Hepatocyte (in vitro differentiated cells): Measurements from ENCODE around the gene SPATC1L. TPM values are rescaled to one million over a fixed set of nuclear protein-coding genes. Genes with fewer than 3 reads are reported as not detected.

Experiments
- DNase-seq: peaks from one replicate; pipeline ENCODE4 v3.0.0-alpha.2; 2016; ENCODE audit warnings: low spot score
- H2AFZ ChIP-seq: fragments of 200-600 bp; sonication (generic); 2 replicates; pipeline ENCODE4 v1.6.0; 2016; ENCODE audit warnings: antibody characterized with exemption, mild to moderate bottlenecking
- H3K27ac ChIP-seq: fragments of 200-600 bp; sonication (generic); 2 replicates; pipeline ENCODE4 v1.5.1; 2016; ENCODE audit warnings: mild to moderate bottlenecking
- H3K27me3 ChIP-seq: fragments of 200-600 bp; sonication (generic); 2 replicates; pipeline ENCODE4 v1.6.1; 2016
- H3K36me3 ChIP-seq: fragments of 200-600 bp; sonication (generic); replicated peaks from 2 replicates; pipeline ENCODE4 v1.5.1; 2016; ENCODE audit warnings: low read depth; ENCODE audit not compliant: insufficient read depth
- H3K4me1 ChIP-seq: fragments of 200-600 bp; sonication (generic); 2 replicates; pipeline ENCODE4 v1.5.1; 2016; ENCODE audit warnings: mild to moderate bottlenecking, moderate library complexity; ENCODE audit not compliant: insufficient read depth
- H3K4me2 ChIP-seq: fragments of 200-600 bp; sonication (generic); 2 replicates; pipeline ENCODE4 v1.6.0; 2016
- H3K4me3 ChIP-seq: fragments of 200-600 bp; sonication (generic); 2 replicates; pipeline ENCODE4 v1.5.1; 2016; ENCODE audit warnings: mild to moderate bottlenecking
- H3K79me2 ChIP-seq: fragments of 200-600 bp; sonication (generic); 2 replicates; pipeline ENCODE4 v1.6.0; 2017; ENCODE audit warnings: mild to moderate bottlenecking
- H3K9me2 ChIP-seq: fragments of 200-600 bp; sonication (generic); replicated peaks from 2 replicates; pipeline ENCODE4 v1.6.0; 2017; ENCODE audit warnings: mild to moderate bottlenecking; ENCODE audit not compliant: insufficient read depth
- H3K9me3 ChIP-seq: fragments of 200-600 bp; sonication (generic); 2 replicates; pipeline ENCODE4 v1.5.1; 2016; ENCODE audit warnings: low read depth, mild to moderate bottlenecking
- H4K20me1 ChIP-seq: fragments of 200-600 bp; sonication (generic); 2 replicates; pipeline ENCODE4 v1.6.0; 2016; ENCODE audit warnings: mild to moderate bottlenecking; ENCODE audit not compliant: insufficient read depth, poor library complexity, severe bottlenecking
- EZH2 ChIP-seq: fragments of 200-600 bp; sonication (generic); IDR thresholded peaks from 2 replicates; pipeline ENCODE4 v1.6.1; 2016; ENCODE audit warnings: antibody characterized with exemption, mild to moderate bottlenecking, borderline replicate concordance
- EZH2phosphoT487 ChIP-seq: fragments of 200-600 bp; sonication (generic); IDR thresholded peaks from one replicate; pipeline ENCODE4 v1.6.1; 2018; ENCODE audit warnings: antibody characterized with exemption, mild to moderate bottlenecking, low read depth, moderate library complexity; ENCODE audit not compliant: unreplicated experiment, severe bottlenecking
- WGBS: methylation state at CpG from one replicate; pipeline ENCODE4 v1.1.6; 2016; ENCODE audit warnings: low lambda C conversion rate; ENCODE audit errors: missing lambda C conversion rate; 5-methylcytosine and 5-hydroxymethylcytosine counted together
- polyA plus RNA-seq: library from polyadenylated mRNA; unstranded; fragments of >200 nt; fragmentation: Nextera tagmentation; extraction: Ambion mirVana; gene quantifications from 2 replicates; pipeline ENCODE4 v1.2.1, GENCODE V29; 2016
- total RNA-seq: library from RNA; depleted of rRNA; stranded (reverse); fragments of >200 nt; gene quantifications from 2 replicates; pipeline ENCODE4 v1.2.3, GENCODE V29; 2014
- TF ChIP-seq, protein P1 (sequence below): fragments of 200-600 bp; sonication (generic); IDR thresholded peaks from 2 replicates; pipeline ENCODE4 v1.5.1; 2016; ENCODE audit warnings: antibody characterized with exemption, mild to moderate bottlenecking; ENCODE audit not compliant: poor library complexity

The SPATC1L gene
- total and polyA plus RNA-seq, 2 experiments from 2014 or later = 10.1 to 24.2 TPM

DNA sequence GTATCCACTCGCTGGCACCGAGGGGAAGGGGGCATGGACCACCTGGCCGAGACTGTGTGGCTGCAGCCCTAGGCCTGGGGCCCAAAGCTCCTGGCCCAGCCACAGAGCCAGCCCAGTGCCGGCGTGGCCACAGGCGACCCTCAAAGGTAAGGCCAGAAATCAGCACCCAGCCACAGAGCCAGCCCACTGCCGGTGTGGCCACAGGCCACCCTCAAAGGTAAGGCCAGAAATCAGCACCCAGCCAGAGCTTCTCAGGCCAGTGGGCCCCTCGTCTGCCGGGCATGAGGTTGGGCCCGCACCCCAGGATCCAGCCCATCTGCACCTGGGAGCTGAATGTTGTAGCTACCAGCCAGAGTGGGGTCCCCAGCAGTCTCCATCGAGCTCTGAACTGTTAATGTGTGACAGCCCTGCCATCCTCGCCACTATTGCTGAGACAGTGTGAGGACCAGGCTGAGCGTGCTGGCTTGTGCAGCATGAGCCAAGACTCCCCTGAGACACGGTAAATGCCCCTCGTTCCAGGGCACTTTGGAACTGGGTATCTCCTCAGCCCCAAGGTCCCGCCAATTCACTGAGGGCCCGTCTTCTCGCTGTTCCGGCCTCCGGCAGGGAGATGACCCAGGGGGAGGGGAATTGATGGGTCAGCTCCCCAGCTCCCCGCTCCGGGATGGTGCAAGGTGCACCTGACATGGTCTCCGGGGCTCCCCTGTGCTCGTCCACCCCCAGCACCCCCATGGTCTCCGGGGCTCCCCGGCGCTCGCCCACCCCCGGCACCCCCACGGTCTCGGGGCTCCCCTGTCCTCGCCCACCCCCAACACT is 24.2 kb downstream of the SPATC1L start:
- no peaks in the 10 kb centered on the region for H3K9me3 ChIP-seq
- no peaks in the 10 kb centered on the region for H3K27me3 ChIP-seq
- no peaks in the 10 kb centered on the region for H4K20me1 ChIP-seq
- no peak overlapping the region for H3K4me2 ChIP-seq
- no peaks in the 10 kb centered on the region for H3K9me2 ChIP-seq
- no peak overlapping the region for H2AFZ ChIP-seq
- peak; percentile 3 for DNase-seq
- H3K4me1 ChIP-seq = no peaks in the 10 kb centered on the region
- H3K36me3 ChIP-seq = no peaks in the 10 kb centered on the region
- TF ChIP-seq EZH2 = no peak
- no peak for TF ChIP-seq EZH2phosphoT487
- TF ChIP-seq, protein P1, sequence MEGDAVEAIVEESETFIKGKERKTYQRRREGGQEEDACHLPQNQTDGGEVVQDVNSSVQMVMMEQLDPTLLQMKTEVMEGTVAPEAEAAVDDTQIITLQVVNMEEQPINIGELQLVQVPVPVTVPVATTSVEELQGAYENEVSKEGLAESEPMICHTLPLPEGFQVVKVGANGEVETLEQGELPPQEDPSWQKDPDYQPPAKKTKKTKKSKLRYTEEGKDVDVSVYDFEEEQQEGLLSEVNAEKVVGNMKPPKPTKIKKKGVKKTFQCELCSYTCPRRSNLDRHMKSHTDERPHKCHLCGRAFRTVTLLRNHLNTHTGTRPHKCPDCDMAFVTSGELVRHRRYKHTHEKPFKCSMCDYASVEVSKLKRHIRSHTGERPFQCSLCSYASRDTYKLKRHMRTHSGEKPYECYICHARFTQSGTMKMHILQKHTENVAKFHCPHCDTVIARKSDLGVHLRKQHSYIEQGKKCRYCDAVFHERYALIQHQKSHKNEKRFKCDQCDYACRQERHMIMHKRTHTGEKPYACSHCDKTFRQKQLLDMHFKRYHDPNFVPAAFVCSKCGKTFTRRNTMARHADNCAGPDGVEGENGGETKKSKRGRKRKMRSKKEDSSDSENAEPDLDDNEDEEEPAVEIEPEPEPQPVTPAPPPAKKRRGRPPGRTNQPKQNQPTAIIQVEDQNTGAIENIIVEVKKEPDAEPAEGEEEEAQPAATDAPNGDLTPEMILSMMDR = no peak
- H3K27ac ChIP-seq = no peak overlapping the region
- no peak overlapping the region for H3K4me3 ChIP-seq
- 99% methylated on average over 20 of the region's 32 CpGs for WGBS
- H3K79me2 ChIP-seq = no peaks in the 10 kb centered on the region

DNA sequence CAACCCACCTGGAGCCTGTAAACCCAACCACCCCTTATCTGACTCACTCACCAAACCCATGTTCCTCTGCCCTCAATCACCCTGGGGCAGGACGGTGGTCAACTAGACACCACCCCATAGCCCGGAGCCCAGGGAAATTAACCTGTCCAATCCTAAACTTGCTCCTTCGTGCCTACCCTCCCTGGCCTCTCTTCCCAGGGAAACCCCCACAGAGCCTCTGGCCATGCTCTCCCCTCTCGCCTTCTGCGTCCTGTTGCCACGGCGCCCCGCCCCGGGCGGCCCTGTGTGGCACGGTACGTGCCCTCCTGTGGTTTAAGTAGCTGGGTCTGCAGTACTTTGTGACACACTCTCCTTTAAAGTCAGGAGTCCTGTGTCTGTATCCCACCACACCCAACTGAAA is 24.9 kb downstream of the SPATC1L start:
- Histone ChIP-seq H3K4me2 (no peak overlapping the region), H3K9me2 (no peaks in the 10 kb centered on the region), H3K79me2 (no peaks in the 10 kb centered on the region), H3K27me3 (no peaks in the 10 kb centered on the region), H3K4me1 (no peaks in the 10 kb centered on the region), H4K20me1 (no peaks in the 10 kb centered on the region), H3K4me3 (no peak overlapping the region), H2AFZ (no peak overlapping the region), H3K27ac (no peak overlapping the region), H3K9me3 (no peaks in the 10 kb centered on the region), H3K36me3 (no peaks in the 10 kb centered on the region)
- no peak for DNase-seq
- no peak for TF ChIP-seq EZH2phosphoT487
- TF ChIP-seq, protein P1 = no peak
- 97% methylated on average over 12 of the region's 12 CpGs for WGBS

DNA sequence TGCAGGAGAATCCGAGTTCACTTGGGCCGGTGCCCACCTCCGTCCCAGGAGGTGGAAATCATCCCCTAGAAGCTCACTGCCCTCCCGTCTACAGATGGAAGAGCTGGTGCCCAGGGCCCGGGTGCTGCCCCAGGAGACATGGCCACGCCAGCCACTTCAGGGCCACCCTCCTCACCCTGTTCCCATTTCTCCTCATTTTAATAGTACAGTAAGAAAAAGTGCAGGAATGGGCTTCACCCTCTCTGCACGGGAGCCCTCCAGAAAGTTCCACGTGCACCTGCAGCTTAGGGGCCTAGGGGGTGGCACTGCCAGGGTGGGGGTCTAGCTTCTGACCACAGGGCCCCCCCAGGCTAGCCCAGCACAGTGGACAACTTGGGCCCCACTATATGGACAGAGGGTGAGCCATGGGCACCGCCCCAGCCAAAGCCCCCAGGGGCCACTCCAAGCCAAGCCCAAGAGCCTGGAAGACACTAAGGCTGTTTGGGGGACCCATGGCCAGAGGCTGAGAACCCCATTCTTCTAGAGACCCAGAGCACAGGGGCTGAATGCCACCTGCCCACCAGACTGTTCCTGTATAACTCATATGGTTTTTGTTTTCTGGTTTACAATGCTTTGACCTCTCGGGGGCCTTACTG is 25.5 kb downstream of the SPATC1L start:
- H3K79me2 ChIP-seq = no peaks in the 10 kb centered on the region
- TF ChIP-seq, protein P1 = no peak
- TF ChIP-seq EZH2 (no peak), EZH2phosphoT487 (no peak)
- DNase-seq = peak; percentile 2
- H3K9me2 ChIP-seq = no peaks in the 10 kb centered on the region
- no peak overlapping the region for H3K4me2 ChIP-seq
- H3K4me1 ChIP-seq = peaks cover under 1% of the 10 kb centered on the region
- no peaks in the 10 kb centered on the region for H3K9me3 ChIP-seq
- 95% methylated on average over 10 of the region's 10 CpGs for WGBS
- no peak overlapping the region for H3K27ac ChIP-seq
- no peaks in the 10 kb centered on the region for H3K36me3 ChIP-seq
- no peak overlapping the region for H3K4me3 ChIP-seq
- no peaks in the 10 kb centered on the region for H3K27me3 ChIP-seq
- H4K20me1 ChIP-seq = no peaks in the 10 kb centered on the region
- no peak overlapping the region for H2AFZ ChIP-seq
